Measurements from ENCODE around the gene NECAB3.

DNA sequence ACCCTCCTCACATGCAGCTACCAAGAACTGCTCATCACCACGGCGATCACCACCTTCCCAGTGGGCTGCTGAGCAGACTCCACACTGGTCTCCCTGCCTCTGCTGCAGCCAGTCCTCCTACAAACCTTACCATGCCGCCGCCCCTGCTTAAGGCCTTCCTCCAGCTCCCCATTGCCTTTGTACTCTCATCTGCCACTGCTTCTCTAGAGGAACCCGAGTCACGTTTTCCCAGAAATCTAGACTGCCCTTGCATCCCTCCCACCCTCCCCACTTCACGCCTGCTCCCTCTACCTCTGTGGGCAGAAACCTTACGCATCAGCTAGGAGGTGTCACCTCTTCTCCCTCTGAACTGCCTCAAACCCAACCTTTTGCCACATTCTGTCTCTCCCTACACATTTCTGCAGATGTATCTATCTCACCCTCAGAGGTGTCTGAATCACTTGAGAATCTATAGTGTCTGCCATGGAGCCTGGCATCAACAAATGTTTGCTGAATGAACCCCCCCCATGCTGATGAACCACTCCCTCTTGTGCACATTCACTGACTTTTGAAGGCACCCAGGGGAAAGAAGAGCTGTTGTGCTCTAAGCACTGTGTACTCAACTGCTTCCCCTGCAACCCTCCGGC, 7.6 kb upstream of the NECAB3 start:
- TF ChIP-seq, protein P1, sequence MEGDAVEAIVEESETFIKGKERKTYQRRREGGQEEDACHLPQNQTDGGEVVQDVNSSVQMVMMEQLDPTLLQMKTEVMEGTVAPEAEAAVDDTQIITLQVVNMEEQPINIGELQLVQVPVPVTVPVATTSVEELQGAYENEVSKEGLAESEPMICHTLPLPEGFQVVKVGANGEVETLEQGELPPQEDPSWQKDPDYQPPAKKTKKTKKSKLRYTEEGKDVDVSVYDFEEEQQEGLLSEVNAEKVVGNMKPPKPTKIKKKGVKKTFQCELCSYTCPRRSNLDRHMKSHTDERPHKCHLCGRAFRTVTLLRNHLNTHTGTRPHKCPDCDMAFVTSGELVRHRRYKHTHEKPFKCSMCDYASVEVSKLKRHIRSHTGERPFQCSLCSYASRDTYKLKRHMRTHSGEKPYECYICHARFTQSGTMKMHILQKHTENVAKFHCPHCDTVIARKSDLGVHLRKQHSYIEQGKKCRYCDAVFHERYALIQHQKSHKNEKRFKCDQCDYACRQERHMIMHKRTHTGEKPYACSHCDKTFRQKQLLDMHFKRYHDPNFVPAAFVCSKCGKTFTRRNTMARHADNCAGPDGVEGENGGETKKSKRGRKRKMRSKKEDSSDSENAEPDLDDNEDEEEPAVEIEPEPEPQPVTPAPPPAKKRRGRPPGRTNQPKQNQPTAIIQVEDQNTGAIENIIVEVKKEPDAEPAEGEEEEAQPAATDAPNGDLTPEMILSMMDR (conservative IDR thresholded peaks at IDR 0.05; ENCODE audit: low read depth, low read length): no peak
- no peak for TF ChIP-seq EZH2 (IDR thresholded peaks at IDR 0.05; ENCODE audit: low read length, unreplicated experiment)
